ENCODE data around the gene HNRNPL.
"Not testable (repeated sequence)": the region's sequence is repeated elsewhere in the genome, so short reads cannot be mapped to it uniquely, and the experiment has no call there.

The HNRNPL gene

DNA sequence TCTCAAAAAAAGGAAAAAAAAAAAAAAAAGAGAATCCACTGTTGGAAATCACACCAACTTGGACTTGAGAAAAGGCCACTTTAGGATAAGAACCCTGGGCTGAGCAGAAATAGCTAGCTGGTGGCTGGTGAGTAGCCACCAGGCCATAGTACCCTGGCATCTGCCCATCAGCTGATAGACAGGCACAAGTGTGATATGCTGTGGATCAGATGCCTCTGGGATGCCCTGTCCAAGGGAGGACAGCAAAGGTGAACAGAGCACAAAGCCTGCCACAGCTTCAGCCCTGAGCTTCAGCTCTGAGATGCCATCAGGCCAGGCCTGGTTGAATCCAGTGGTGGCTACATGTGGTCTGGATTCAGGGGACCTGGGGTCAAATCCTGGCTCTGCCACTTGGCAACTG lies 40.9 kb upstream of the HNRNPL start:
- ChIA-PET POLR2A (no interaction called here), CTCF (interaction anchor here (0.7 to 1.1 kb wide), 2 partner anchors 21 to 488 kb away, joined by 3 read pairs; partner anchors contain the start of gene FAM98C)
- no peak for DNase-seq (ENCODE audit: low read depth, low spot score)
- TF ChIP-seq, protein P1, sequence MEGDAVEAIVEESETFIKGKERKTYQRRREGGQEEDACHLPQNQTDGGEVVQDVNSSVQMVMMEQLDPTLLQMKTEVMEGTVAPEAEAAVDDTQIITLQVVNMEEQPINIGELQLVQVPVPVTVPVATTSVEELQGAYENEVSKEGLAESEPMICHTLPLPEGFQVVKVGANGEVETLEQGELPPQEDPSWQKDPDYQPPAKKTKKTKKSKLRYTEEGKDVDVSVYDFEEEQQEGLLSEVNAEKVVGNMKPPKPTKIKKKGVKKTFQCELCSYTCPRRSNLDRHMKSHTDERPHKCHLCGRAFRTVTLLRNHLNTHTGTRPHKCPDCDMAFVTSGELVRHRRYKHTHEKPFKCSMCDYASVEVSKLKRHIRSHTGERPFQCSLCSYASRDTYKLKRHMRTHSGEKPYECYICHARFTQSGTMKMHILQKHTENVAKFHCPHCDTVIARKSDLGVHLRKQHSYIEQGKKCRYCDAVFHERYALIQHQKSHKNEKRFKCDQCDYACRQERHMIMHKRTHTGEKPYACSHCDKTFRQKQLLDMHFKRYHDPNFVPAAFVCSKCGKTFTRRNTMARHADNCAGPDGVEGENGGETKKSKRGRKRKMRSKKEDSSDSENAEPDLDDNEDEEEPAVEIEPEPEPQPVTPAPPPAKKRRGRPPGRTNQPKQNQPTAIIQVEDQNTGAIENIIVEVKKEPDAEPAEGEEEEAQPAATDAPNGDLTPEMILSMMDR (IDR thresholded peaks at IDR 0.05; ENCODE audit: insufficient read depth, low read length, missing control alignments) = no peak
- H3K4me3 ChIP-seq (ENCODE audit: low read depth, low read length) = no peak overlapping the region

DNA sequence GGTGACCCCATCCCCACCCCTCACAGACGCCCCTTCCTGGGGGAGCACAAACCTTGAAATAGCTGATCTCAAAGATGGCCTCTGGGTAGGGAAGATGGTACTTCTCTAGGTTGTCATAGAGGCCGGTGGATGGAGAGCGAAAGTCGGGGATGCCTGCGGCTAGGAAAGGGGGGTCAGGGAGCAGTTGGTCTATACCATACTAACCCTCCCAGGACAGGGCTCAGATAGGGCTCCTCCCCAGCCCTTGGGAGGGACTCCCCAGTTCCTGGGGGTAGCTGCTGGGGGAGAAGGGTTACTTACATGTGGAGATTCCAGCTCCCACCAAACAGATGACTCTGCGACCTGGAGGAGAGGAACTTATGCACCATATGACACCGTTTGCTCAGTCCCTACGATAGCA lies 40.0 kb upstream of the HNRNPL start:
- DNase-seq (ENCODE audit: low read depth, low spot score) = no peak
- CTCF ChIA-PET = interaction anchor here (6.0 kb wide), 1 partner anchor 13 kb away, joined by 70 read pairs; the partner anchor contains the start of gene RINL
- no peak overlapping the region for H3K4me3 ChIP-seq (ENCODE audit: low read depth, low read length)
- POLR2A ChIA-PET = no interaction called here
- TF ChIP-seq, protein P1 (IDR thresholded peaks at IDR 0.05; ENCODE audit: insufficient read depth, low read length, missing control alignments) = no peak

DNA sequence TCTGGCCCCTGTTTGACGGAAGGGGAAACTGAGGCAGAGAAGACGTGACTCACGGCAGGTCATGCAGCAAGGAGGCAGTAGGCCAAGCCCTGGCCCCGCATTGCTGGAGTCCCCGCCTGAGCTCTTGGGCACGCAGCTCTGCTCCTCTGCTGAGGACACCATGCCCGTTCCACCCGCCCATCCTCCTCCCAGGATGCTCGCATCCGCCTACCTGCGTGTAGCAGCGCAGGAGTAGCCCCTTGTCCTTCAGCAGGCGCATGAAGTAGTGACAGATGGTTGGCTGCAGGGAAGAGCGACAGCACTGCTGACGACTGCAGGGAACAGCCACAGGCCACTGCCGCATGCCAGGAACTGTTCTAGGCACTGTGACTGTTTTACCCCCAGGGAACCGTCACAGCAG lies 39.1 kb upstream of the HNRNPL start:
- ChIA-PET POLR2A (interaction anchor here (2.1 kb wide), 1 partner anchor 11 kb away, joined by 4 read pairs; the partner anchor contains the start of genes NFKBIB and SIRT2), CTCF (interaction anchor here (2.0 to 6.0 kb wide), 2 partner anchors 12 to 41 kb away, joined by 9 to 70 read pairs; partner anchors contain the start of genes MRPS12, RINL and SARS2)
- H3K4me3 ChIP-seq (ENCODE audit: low read depth, low read length) = no peak overlapping the region
- no peak for DNase-seq (ENCODE audit: low read depth, low spot score)
- TF ChIP-seq, protein P1 (IDR thresholded peaks at IDR 0.05; ENCODE audit: insufficient read depth, low read length, missing control alignments) = no peak

DNA sequence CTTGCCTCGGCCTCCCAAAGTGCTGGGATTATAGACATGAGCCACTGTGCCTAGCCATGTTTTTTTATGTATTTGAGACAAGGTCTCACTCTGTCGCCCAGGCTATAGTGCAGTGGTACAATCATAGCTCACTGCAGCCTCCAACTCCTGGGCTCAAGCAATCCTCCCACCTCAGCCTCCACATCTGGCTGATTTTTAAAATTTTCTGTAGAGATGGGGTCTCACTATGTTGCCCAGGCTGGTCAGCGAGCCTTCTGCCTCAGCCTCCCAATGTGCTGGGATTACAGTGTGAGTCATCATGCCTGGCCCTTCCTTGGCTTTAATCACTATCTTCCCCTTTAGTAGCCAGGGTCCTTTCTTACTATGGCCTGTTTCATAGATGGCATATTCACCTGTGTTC lies 34.9 kb upstream of the HNRNPL start:
- POLR2A ChIA-PET; H3K4me3 ChIP-seq (ENCODE audit: low read depth, low read length); DNase-seq (ENCODE audit: low read depth, low spot score): not testable (repeated sequence)
- CTCF ChIA-PET = interaction anchor here (1.0 to 6.0 kb wide), 3 partner anchors 8 to 43 kb away, joined by 3 to 70 read pairs (median 3); partner anchors contain the start of gene RINL

DNA sequence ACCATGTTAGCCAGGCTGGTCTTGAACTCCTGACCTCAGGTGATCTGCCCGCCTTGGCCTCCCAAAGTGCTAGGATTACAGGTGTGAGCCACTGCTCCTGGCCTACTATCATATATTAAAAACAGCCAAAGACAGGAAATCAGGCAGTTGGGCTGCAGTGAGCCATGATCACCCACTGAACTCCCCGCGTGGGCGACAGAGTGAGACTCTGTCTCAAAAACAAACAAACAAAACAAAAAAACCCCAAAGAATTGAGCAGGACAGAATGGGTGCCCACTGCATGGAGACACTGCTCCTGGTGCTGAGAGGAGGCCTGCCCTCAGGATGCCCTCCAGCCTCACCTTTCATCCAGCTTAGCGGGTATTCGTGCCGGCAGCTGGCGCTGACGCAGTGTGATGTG lies 33.5 kb upstream of the HNRNPL start:
- POLR2A ChIA-PET = no interaction called here
- CTCF ChIA-PET = interaction anchor here (1.3 kb wide), 1 partner anchor 47 kb away, joined by 3 read pairs; the partner anchor contains the start of genes MRPS12 and SARS2
- no peak overlapping the region for H3K4me3 ChIP-seq (ENCODE audit: low read depth, low read length)
- TF ChIP-seq, protein P1 (IDR thresholded peaks at IDR 0.05; ENCODE audit: insufficient read depth, low read length, missing control alignments) = no peak
- DNase-seq (ENCODE audit: low read depth, low spot score) = no peak

DNA sequence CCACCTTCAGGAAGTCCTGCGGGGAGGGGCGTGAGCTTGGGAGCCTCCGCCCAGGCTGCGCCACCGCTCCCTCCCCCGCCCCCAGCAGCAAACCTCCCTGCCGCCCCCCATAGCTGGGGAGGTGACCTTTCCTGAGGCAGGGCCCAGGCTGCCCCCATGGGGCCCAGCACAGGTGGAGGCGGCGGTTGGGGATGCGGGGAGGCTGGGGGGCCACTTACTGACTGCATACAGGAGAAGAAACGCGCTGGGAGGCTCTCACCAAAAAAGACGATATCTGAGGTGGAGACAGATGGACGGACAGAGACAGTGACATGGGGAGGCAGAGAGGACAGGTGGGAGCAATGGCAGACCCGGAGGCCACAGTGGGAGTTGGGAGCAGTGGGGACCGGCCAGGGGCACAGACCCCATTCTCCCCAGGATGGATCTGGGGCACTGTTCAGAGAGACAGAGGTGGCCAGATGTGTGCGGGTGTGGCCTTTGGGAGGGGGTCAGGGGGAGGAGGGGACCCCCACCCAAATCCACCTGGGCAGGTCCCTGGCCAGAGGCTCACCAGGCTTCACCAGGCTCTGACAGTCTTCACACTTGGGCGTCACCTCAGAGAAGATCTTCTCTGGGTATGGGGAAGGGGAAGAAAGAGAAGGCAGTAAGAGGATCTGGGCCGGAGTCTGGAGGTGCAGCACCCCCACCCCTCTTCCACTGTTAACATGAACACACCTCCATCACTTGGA lies 31.3 kb upstream of the HNRNPL start:
- no peak for DNase-seq (ENCODE audit: low read depth, low spot score)
- H3K4me3 ChIP-seq (ENCODE audit: low read depth, low read length) = no peak overlapping the region
- CTCF ChIA-PET = interaction anchor here (3.7 kb wide), 1 partner anchor 11 kb away, joined by 18 read pairs; no protein-coding TSS in a partner anchor
- TF ChIP-seq, protein P1 (IDR thresholded peaks at IDR 0.05; ENCODE audit: insufficient read depth, low read length, missing control alignments) = no peak
- POLR2A ChIA-PET = no interaction called here
